Measurements from ENCODE around the gene TLR6.
"Not testable (repeated sequence)": the region's sequence is repeated elsewhere in the genome, so short reads cannot be mapped to it uniquely, and the experiment has no call there.

Gene TLR6

GRCh38 chr4:38787693-38788092 lies 68.9 kb downstream of the TLR6 start:
- DNase-seq (ENCODE audit: low read depth): no peak

DNA sequence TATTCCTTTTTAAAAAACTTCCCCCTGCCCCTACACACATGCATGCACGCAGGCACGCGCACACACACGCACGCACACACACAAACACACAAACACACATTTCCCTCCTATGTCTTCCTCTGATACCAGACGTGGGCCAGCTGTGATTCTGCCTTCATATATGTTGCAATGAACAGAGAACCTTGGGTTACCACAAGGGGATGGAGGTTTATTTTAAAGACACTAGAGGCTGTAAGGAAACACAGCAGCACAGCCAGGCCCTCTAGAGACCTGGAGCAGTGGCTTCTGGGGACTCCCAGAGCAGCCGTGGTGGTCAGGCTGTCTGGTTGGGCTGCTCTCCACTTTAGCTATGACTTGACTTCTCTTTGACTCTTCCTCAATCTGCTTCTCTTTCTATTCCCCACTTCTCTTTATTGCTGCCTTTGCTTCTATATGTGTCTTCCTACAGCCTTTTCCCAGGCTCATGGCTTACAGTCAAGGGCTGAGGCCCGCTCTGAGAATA lies 70.7 kb downstream of the TLR6 start:
- DNase-seq (ENCODE audit: low read depth): no peak

DNA sequence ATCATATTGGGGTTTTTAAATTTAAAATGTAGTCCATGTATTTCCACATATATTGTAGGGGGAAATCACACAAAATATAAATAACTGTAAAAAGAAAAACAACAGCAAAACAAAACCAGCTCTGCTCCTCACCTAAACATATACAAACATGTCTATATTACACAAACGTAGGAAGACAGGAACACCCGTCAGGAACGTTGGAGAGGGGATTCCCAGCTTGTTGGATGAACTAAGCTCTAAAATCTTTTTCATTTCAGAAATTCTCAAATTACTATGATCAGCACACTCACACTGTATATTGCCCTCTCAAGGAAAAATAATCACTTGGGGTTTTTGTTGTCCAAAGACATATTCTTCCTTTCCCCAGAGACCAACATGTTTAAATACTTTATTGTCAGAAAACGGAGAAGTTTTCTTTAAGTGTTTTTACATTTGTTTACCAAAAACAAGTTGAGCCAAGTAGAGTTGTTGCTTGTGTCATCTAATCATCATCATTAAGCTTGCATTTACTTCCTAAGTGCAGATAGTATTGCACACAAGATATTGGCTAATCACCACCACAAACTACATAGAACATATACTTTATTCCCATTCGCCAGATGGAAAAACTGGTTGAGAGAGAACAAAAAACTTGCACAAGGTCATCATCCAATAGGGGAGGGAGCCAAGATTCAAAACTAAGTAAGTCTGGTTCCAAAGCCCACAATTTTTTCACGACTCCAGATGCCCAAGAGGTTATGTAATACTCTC lies 71.4 kb downstream of the TLR6 start:
- no peak for DNase-seq (ENCODE audit: low read depth)

DNA sequence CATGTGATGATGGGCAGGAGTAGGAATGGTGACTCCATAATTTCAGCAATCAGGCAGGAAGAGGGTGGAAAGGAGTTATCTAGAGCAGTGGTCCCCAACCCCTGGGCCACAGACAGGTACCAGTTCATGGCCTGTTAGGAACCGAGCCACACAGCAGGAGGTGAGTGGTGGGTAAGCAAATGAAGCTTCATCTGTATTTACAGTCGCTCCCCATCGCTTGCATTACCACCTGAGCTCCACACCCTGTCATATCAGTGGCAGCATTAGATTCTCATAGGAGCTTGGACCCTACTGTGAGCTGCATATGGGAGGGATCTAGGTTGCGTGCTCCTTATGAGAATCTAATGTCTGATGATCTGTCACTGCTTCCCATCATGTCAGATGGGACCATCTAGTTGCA lies 72.5 kb downstream of the TLR6 start:
- DNase-seq (ENCODE audit: low read depth): no peak

DNA sequence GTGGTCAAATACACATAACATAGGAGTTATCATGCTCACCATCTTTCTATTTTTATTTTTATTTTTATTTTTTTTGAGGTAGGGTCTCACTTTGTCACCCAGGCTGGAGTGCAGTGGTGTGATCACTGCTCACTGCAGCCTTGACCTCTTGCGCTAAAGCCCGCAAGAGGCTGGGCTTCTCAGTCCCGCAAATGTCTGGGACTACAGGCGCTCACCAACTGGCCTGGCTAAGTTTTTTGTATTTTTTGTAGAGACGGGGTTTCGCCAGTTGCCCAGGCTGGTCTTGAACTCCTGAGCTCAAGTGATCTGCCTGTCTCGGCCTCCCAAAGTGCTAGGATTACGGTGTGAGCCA lies 73.5 kb downstream of the TLR6 start:
- DNase-seq (ENCODE audit: low read depth): no peak

GRCh38 chr4:38782452-38783108 lies 74.0 kb downstream of the TLR6 start, which contains the start of gene TLR10:
Gene TLR10 (minus strand): TSS chr4:38782990. CDS start chr4:38775590, 7,400 bp downstream.
- DNase-seq (ENCODE audit: low read depth): no peak

DNA sequence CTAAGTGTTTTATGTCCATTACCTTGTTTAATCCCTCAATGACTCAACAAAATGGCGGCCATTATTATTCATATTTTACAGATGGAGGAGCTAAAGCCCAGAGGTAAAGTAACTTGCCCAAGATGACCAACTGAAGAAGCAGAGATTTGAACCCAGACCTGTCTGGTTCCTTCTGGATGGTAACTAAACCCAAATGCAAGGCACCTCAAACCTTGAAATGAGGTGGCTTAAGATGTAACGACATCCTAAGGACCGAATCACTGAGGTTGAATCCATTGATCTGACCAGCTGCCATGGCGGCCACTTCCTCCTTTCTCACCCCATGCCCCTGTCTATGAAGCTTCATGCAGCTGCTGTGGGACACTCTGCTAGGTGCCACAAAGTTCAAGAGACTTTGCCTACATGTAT lies 74.8 kb downstream of the TLR6 start:
- DNase-seq (ENCODE audit: low read depth): no peak

DNA sequence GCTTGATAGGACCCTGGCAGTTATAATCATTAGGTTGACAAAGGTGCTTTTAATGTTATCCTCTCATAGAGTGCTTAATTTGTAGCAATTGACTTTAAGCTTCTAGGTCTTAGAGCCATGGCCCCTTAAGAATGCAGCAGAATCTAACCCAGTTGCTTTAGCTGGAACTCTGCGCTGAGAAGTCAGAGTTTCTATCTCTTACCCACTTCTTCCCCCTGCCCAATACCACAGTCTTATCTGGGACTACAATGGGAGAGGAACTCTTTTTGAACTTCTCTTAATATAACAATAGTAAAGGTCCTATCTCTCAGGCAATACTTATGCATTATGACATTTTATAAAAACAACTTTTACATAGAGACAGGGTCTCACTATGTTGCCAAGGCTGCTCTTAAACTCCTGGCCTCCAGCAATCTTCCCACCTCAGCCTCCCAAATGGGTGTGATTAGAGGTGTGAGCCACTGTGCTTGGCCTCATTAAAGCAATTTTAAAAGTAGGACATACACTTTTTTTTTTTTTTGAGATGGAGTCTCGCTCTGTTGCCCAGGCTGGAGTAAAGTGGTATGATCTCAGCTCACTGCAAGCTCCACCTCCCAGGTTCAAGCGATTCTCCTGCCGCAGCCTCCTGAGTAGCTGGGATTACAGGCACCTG lies 75.7 kb downstream of the TLR6 start:
- DNase-seq (ENCODE audit: low read depth): no peak

GRCh38 chr4:38779790-38780189 lies 76.8 kb downstream of the TLR6 start:
- no peak for DNase-seq (ENCODE audit: low read depth)

- not testable (repeated sequence) for DNase-seq (ENCODE audit: low read depth)
Observed at GRCh38 chr4:38777925-38778324, 78.7 kb downstream of the TLR6 start.

GRCh38 chr4:38775326-38775725 lies 81.3 kb downstream of the TLR6 start:
- DNase-seq (ENCODE audit: low read depth): no peak

GRCh38 chr4:38774181-38774955 lies 82.2 kb downstream of the TLR6 start:
- DNase-seq (ENCODE audit: low read depth): no peak

All from stimulated activated CD8-positive, alpha-beta memory T cell treated with anti-CD3 and anti-CD28 coated beads, Interleukin-7, amount 100 ng/mL, for 24 hours (primary cell).